Loucy (cell line): ENCODE measurements around the gene MCM8.

ENCODE experiments used
- H2AFZ ChIP-seq: fragments of 200-600 bp; sonication (generic); 2 replicates; pipeline ENCODE4 v1.6.0; 2016; ENCODE audit warnings: antibody characterized with exemption, mild to moderate bottlenecking, low read length, moderate library complexity
- H3F3A ChIP-seq: fragments of 200-600 bp; 2 replicates; pipeline ENCODE4 v1.6.0; 2016; ENCODE audit warnings: antibody characterized with exemption, low read depth, mild to moderate bottlenecking
- H3K27me3 ChIP-seq: fragments of 200-600 bp; sonication (generic); 2 replicates; pipeline ENCODE4 v1.6.1; 2014; ENCODE audit warnings: low read length, mild to moderate bottlenecking; ENCODE audit not compliant: insufficient read depth, poor library complexity, severe bottlenecking
- H3K36me3 ChIP-seq: fragments of 200-600 bp; sonication (generic); 2 replicates; pipeline ENCODE4 v1.6.1; 2016; ENCODE audit warnings: low read length; ENCODE audit not compliant: insufficient read depth
- H3K4me1 ChIP-seq: fragments of 200-600 bp; sonication (generic); 2 replicates; pipeline ENCODE4 v1.5.1; 2014; ENCODE audit warnings: low read length, mild to moderate bottlenecking; ENCODE audit not compliant: insufficient read depth, poor library complexity, severe bottlenecking
- H3K4me2 ChIP-seq: fragments of 200-600 bp; sonication (generic); 2 replicates; pipeline ENCODE4 v1.6.0; 2014; ENCODE audit warnings: antibody characterized with exemption, low read length, low read depth, mild to moderate bottlenecking; ENCODE audit not compliant: poor library complexity, severe bottlenecking
- H3K4me3 ChIP-seq: fragments of 200-600 bp; sonication (generic); 2 replicates; pipeline ENCODE4 v1.5.1; 2014; ENCODE audit warnings: low read length, mild to moderate bottlenecking, mixed read lengths; ENCODE audit not compliant: poor library complexity, severe bottlenecking
- H3K79me2 ChIP-seq: fragments of 200-600 bp; sonication (generic); 2 replicates; pipeline ENCODE4 v1.6.1; 2014; ENCODE audit warnings: low read length; ENCODE audit not compliant: insufficient read depth
- H3K9ac ChIP-seq: fragments of 200-600 bp; sonication (generic); 2 replicates; pipeline ENCODE4 v1.6.0; 2014; ENCODE audit warnings: mild to moderate bottlenecking, low read depth, low read length, moderate library complexity; ENCODE audit not compliant: poor library complexity, severe bottlenecking
- H3K9me2 ChIP-seq: fragments of 200-600 bp; sonication (generic); replicated peaks from 2 replicates; pipeline ENCODE4 v1.6.1; 2016; ENCODE audit warnings: low read depth, low read length, mixed read lengths
- H3K9me3 ChIP-seq: fragments of 200-600 bp; sonication (generic); 2 replicates; pipeline ENCODE4 v1.6.1; 2014; ENCODE audit warnings: mild to moderate bottlenecking, antibody characterized with exemption, low read length, low read depth; ENCODE audit not compliant: insufficient read depth
- H4K20me1 ChIP-seq: fragments of 200-600 bp; sonication (generic); 2 replicates; pipeline ENCODE4 v1.6.0; 2014; ENCODE audit warnings: antibody characterized with exemption, low read length, mild to moderate bottlenecking; ENCODE audit not compliant: insufficient read depth, poor library complexity, severe bottlenecking
- CTCF ChIP-seq: fragments of 200-600 bp; sonication (generic); conservative IDR thresholded peaks from 2 replicates; pipeline ENCODE4 v1.5.1; 2014; ENCODE audit warnings: mild to moderate bottlenecking, antibody characterized with exemption, low read length
- EZH2phosphoT487 ChIP-seq: fragments of 200-600 bp; IDR thresholded peaks from 2 replicates; pipeline ENCODE4 v1.6.1; 2018; ENCODE audit warnings: antibody characterized with exemption, mild to moderate bottlenecking, moderate library complexity, borderline replicate concordance

MCM8 gene

GRCh38 chr20:5987383-5987782 lies 36.9 kb downstream of the MCM8 start:
- Histone ChIP-seq H3K4me2 (no peak overlapping the region), H2AFZ (no peak overlapping the region), H3K9me3 (no peaks in the 10 kb centered on the region), H3K79me2 (no peaks in the 10 kb centered on the region), H3K36me3 (peaks cover 88% of the 10 kb centered on the region), H3F3A (no peaks in the 10 kb centered on the region), H3K9me2 (no peaks in the 10 kb centered on the region), H4K20me1 (no peaks in the 10 kb centered on the region), H3K27me3 (no peaks in the 10 kb centered on the region), H3K4me1 (no peaks in the 10 kb centered on the region), H3K9ac (no peak overlapping the region), H3K4me3 (no peak overlapping the region)
- TF ChIP-seq CTCF (no peak), EZH2phosphoT487 (no peak)

GRCh38 chr20:5989539-5989938 lies 39.1 kb downstream of the MCM8 start:
- H3K79me2 ChIP-seq: no peaks in the 10 kb centered on the region

DNA sequence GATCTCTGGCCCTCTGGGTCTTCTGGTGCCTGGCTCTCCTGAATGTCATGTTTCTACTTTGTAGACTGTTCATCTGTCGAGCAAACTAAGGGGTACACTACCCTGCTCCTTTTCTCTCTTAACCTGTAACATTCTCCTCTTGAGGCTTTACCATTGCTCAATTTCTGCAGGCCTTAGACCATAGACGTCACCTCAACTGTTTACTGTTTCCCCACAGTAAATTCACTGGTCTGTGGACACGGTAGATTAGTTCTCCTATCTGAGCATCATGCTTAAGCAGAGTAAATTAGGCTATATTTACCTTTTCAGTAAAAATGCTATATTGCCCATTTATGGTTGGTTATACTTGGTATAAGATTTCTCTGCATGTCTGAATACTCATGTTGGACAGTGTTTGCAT lies 40.5 kb downstream of the MCM8 start:
- H2AFZ ChIP-seq: no peak overlapping the region
- no peak overlapping the region for H3K9ac ChIP-seq
- H3K79me2 ChIP-seq: no peaks in the 10 kb centered on the region
- no peaks in the 10 kb centered on the region for H3K9me2 ChIP-seq
- TF ChIP-seq EZH2phosphoT487 (no peak), CTCF (no peak)
- no peaks in the 10 kb centered on the region for H3F3A ChIP-seq
- no peaks in the 10 kb centered on the region for H3K27me3 ChIP-seq
- H3K4me3 ChIP-seq: no peak overlapping the region
- no peak overlapping the region for H3K4me2 ChIP-seq
- no peaks in the 10 kb centered on the region for H4K20me1 ChIP-seq
- no peaks in the 10 kb centered on the region for H3K4me1 ChIP-seq
- H3K9me3 ChIP-seq: no peaks in the 10 kb centered on the region
- H3K36me3 ChIP-seq: peaks cover 96% of the 10 kb centered on the region; the same call in 1 of the 2 replicates

More at GRCh38 chr20:5989539-5989938, 39.1 kb downstream of the MCM8 start:
- H3K4me2 ChIP-seq: no peak overlapping the region
- no peak overlapping the region for H3K9ac ChIP-seq
- no peak overlapping the region for H2AFZ ChIP-seq
- H4K20me1 ChIP-seq: no peaks in the 10 kb centered on the region
- no peaks in the 10 kb centered on the region for H3K9me3 ChIP-seq
- H3K36me3 ChIP-seq: peaks cover 89% of the 10 kb centered on the region; the same call in 1 of the 2 replicates
- H3K9me2 ChIP-seq: no peaks in the 10 kb centered on the region
- H3K4me1 ChIP-seq: no peaks in the 10 kb centered on the region
- H3K4me3 ChIP-seq: no peak overlapping the region
- H3K27me3 ChIP-seq: no peaks in the 10 kb centered on the region
- TF ChIP-seq EZH2phosphoT487: no peak
- TF ChIP-seq CTCF: peak; percentile 22; the same call in 1 of the 2 replicates
- no peaks in the 10 kb centered on the region for H3F3A ChIP-seq
